Measurements from ENCODE around the gene POLR3H. TPM values are rescaled to one million over a fixed set of nuclear protein-coding genes. Genes with fewer than 3 reads are reported as not detected.

The POLR3H gene
- total RNA-seq, 1 experiment from 2014 or later = 16.6 TPM

GRCh38 chr22:41511521-41511968, 32.7 kb downstream of the POLR3H start:
- no peak overlapping the region for H3K27ac ChIP-seq
- H3K4me1 ChIP-seq (replicated peaks) = no peaks in the 10 kb centered on the region
- H3K9me3 ChIP-seq (replicated peaks) = no peaks in the 10 kb centered on the region
- no peaks in the 10 kb centered on the region for H3K27me3 ChIP-seq (replicated peaks)
- no peak overlapping the region for H3K4me3 ChIP-seq
- no peak for DNase-seq (ENCODE audit: low read depth in 1 of 2, low spot score in 2 of 2)
- H3K36me3 ChIP-seq = peaks cover 78% of the 10 kb centered on the region

GRCh38 chr22:41508770-41509170, 35.5 kb downstream of the POLR3H start:
- no peak overlapping the region for H3K27ac ChIP-seq
- H3K9me3 ChIP-seq (replicated peaks) = no peaks in the 10 kb centered on the region
- no peak for DNase-seq (ENCODE audit: low read depth in 1 of 2, low spot score in 2 of 2)
- no peaks in the 10 kb centered on the region for H3K4me1 ChIP-seq (replicated peaks)
- H3K4me3 ChIP-seq = no peak overlapping the region
- no peaks in the 10 kb centered on the region for H3K27me3 ChIP-seq (replicated peaks)
- H3K36me3 ChIP-seq = peaks cover 63% of the 10 kb centered on the region

- no peaks in the 10 kb centered on the region for H3K4me1 ChIP-seq (replicated peaks)
- no peak overlapping the region for H3K27ac ChIP-seq
- no peaks in the 10 kb centered on the region for H3K27me3 ChIP-seq (replicated peaks)
- peaks cover 54% of the 10 kb centered on the region for H3K36me3 ChIP-seq
- DNase-seq (ENCODE audit: low read depth in 1 of 2, low spot score in 2 of 2) = no peak
- H3K9me3 ChIP-seq (replicated peaks) = no peaks in the 10 kb centered on the region
- H3K4me3 ChIP-seq = no peak overlapping the region
Measured at GRCh38 chr22:41507330-41508063, 36.8 kb downstream of the POLR3H start.

- no peak overlapping the region for H3K4me3 ChIP-seq
- H3K9me3 ChIP-seq (replicated peaks) = no peaks in the 10 kb centered on the region
- DNase-seq (ENCODE audit: low read depth in 1 of 2, low spot score in 2 of 2) = no peak
- H3K27me3 ChIP-seq (replicated peaks) = no peaks in the 10 kb centered on the region
- peaks cover 61% of the 10 kb centered on the region for H3K36me3 ChIP-seq
- H3K4me1 ChIP-seq (replicated peaks) = no peaks in the 10 kb centered on the region
- no peak overlapping the region for H3K27ac ChIP-seq
Measured at GRCh38 chr22:41505511-41506220, 38.6 kb downstream of the POLR3H start.

GRCh38 chr22:41504816-41505215, 39.5 kb downstream of the POLR3H start:
- Histone ChIP-seq H3K4me3 (no peak overlapping the region), H3K36me3 (peaks cover 56% of the 10 kb centered on the region), H3K4me1 (replicated peaks) (no peaks in the 10 kb centered on the region), H3K27ac (no peak overlapping the region), H3K9me3 (replicated peaks) (no peaks in the 10 kb centered on the region), H3K27me3 (replicated peaks) (no peaks in the 10 kb centered on the region)
- DNase-seq (ENCODE audit: low read depth in 1 of 2, low spot score in 2 of 2) = no peak

GRCh38 chr22:41504397-41504796, 39.9 kb downstream of the POLR3H start:
- Histone ChIP-seq H3K27ac (no peak overlapping the region), H3K4me1 (replicated peaks) (no peaks in the 10 kb centered on the region), H3K27me3 (replicated peaks) (no peaks in the 10 kb centered on the region), H3K9me3 (replicated peaks) (no peaks in the 10 kb centered on the region), H3K36me3 (peaks cover 60% of the 10 kb centered on the region), H3K4me3 (no peak overlapping the region)
- no peak for DNase-seq (ENCODE audit: low read depth in 1 of 2, low spot score in 2 of 2)

- no peaks in the 10 kb centered on the region for H3K4me1 ChIP-seq (replicated peaks)
- H3K36me3 ChIP-seq = peaks cover 44% of the 10 kb centered on the region
- no peaks in the 10 kb centered on the region for H3K27me3 ChIP-seq (replicated peaks)
- H3K4me3 ChIP-seq = no peak overlapping the region
- no peaks in the 10 kb centered on the region for H3K9me3 ChIP-seq (replicated peaks)
- DNase-seq (ENCODE audit: low read depth in 1 of 2, low spot score in 2 of 2) = no peak
- no peak overlapping the region for H3K27ac ChIP-seq
Measured at GRCh38 chr22:41501209-41501608, 43.1 kb downstream of the POLR3H start.

GRCh38 chr22:41500303-41500702, 44.0 kb downstream of the POLR3H start:
- H3K27me3 ChIP-seq (replicated peaks) = no peaks in the 10 kb centered on the region
- no peaks in the 10 kb centered on the region for H3K4me1 ChIP-seq (replicated peaks)
- no peaks in the 10 kb centered on the region for H3K9me3 ChIP-seq (replicated peaks)
- no peak for DNase-seq (ENCODE audit: low read depth in 1 of 2, low spot score in 2 of 2)
- H3K4me3 ChIP-seq = no peak overlapping the region
- no peak overlapping the region for H3K27ac ChIP-seq
- H3K36me3 ChIP-seq = peaks cover 48% of the 10 kb centered on the region

GRCh38 chr22:41499624-41500280, 44.5 kb downstream of the POLR3H start:
- no peaks in the 10 kb centered on the region for H3K27me3 ChIP-seq (replicated peaks)
- no peaks in the 10 kb centered on the region for H3K4me1 ChIP-seq (replicated peaks)
- no peak overlapping the region for H3K27ac ChIP-seq
- no peaks in the 10 kb centered on the region for H3K9me3 ChIP-seq (replicated peaks)
- peaks cover 46% of the 10 kb centered on the region for H3K36me3 ChIP-seq
- DNase-seq (ENCODE audit: low read depth in 1 of 2, low spot score in 2 of 2) = no peak
- no peak overlapping the region for H3K4me3 ChIP-seq

GRCh38 chr22:41498303-41498835, 45.9 kb downstream of the POLR3H start:
- Histone ChIP-seq H3K27ac (no peak overlapping the region), H3K9me3 (replicated peaks) (no peaks in the 10 kb centered on the region), H3K27me3 (replicated peaks) (no peaks in the 10 kb centered on the region), H3K4me1 (replicated peaks) (no peaks in the 10 kb centered on the region), H3K36me3 (peaks cover 39% of the 10 kb centered on the region), H3K4me3 (no peak overlapping the region)
- DNase-seq (ENCODE audit: low read depth in 1 of 2, low spot score in 2 of 2) = no peak

GRCh38 chr22:41491374-41492100, 52.7 kb downstream of the POLR3H start:
- no peaks in the 10 kb centered on the region for H3K4me1 ChIP-seq (replicated peaks)
- no peak for DNase-seq (ENCODE audit: low read depth in 1 of 2, low spot score in 2 of 2)
- no peaks in the 10 kb centered on the region for H3K27me3 ChIP-seq (replicated peaks)
- H3K9me3 ChIP-seq (replicated peaks) = no peaks in the 10 kb centered on the region
- H3K4me3 ChIP-seq = no peak overlapping the region
- H3K27ac ChIP-seq = no peak overlapping the region
- H3K36me3 ChIP-seq = peaks cover 13% of the 10 kb centered on the region; the same call in 1 of the 2 replicates

GRCh38 chr22:41488596-41489385, 55.5 kb downstream of the POLR3H start:
- H3K27me3 ChIP-seq (replicated peaks) = no peaks in the 10 kb centered on the region
- H3K4me1 ChIP-seq (replicated peaks) = peaks cover under 1% of the 10 kb centered on the region
- H3K36me3 ChIP-seq = peaks cover 3% of the 10 kb centered on the region; the same call in 1 of the 2 replicates
- DNase-seq (ENCODE audit: low read depth in 1 of 2, low spot score in 2 of 2) = no peak
- H3K27ac ChIP-seq = no peak overlapping the region
- no peaks in the 10 kb centered on the region for H3K9me3 ChIP-seq (replicated peaks)
- H3K4me3 ChIP-seq = no peak overlapping the region

GRCh38 chr22:41488076-41488475, 56.2 kb downstream of the POLR3H start:
- H3K4me1 ChIP-seq (replicated peaks) = peaks cover 7% of the 10 kb centered on the region
- H3K27me3 ChIP-seq (replicated peaks) = no peaks in the 10 kb centered on the region
- no peak overlapping the region for H3K27ac ChIP-seq
- DNase-seq (ENCODE audit: low read depth in 1 of 2, low spot score in 2 of 2) = no peak
- no peaks in the 10 kb centered on the region for H3K9me3 ChIP-seq (replicated peaks)
- no peak overlapping the region for H3K4me3 ChIP-seq
- peaks cover 3% of the 10 kb centered on the region; the same call in 1 of the 2 replicates for H3K36me3 ChIP-seq
